CD8-positive, alpha-beta memory T cell (primary cell): Measurements from ENCODE around the gene CORIN. TPM values are rescaled to one million over a fixed set of nuclear protein-coding genes. Genes with fewer than 3 reads are reported as not detected.

Experiments used
- CTCF ChIA-PET: fragments of 350-600 bp; sonication (Branson Sonifier 250); formaldehyde crosslinking; loops from one replicate; lab custom pipeline; 2021; ENCODE audit warnings: antibody characterized with exemption; lab: Charles Lee
- POLR2A ChIA-PET: fragments of 350-600 bp; sonication (Branson Sonifier 250); formaldehyde crosslinking; loops from one replicate; lab custom pipeline; 2021; ENCODE audit warnings: antibody characterized with exemption; lab: Charles Lee
- DNase-seq, 5 donors: peaks; one replicate each; pipeline versions ENCODE4 v3.0.0 to v3.0.0-alpha.2; 2020 to 2022; ENCODE audit warnings: mixed read lengths in 1 of 5
- H3K27ac ChIP-seq: one replicate; pipeline ENCODE4 v1.7.0; 2013; ENCODE audit warnings: low read depth, mild to moderate bottlenecking, low read length, moderate library complexity
- H3K27me3 ChIP-seq: 2 replicates; pipeline ENCODE4 v1.7.0; 2013; ENCODE audit warnings: low read length, mild to moderate bottlenecking; ENCODE audit not compliant: insufficient read depth, poor library complexity, severe bottlenecking
- H3K36me3 ChIP-seq: 2 replicates; pipeline ENCODE4 v1.7.0; 2013; ENCODE audit warnings: mild to moderate bottlenecking, low read length, moderate library complexity; ENCODE audit not compliant: insufficient read depth
- H3K4me1 ChIP-seq: 2 replicates; pipeline ENCODE4 v1.7.0; 2013; ENCODE audit warnings: mild to moderate bottlenecking, low read length, moderate library complexity; ENCODE audit not compliant: insufficient read depth
- H3K4me3 ChIP-seq: 2 replicates; pipeline ENCODE4 v1.7.0; 2013; ENCODE audit warnings: mild to moderate bottlenecking, low read length
- H3K9me3 ChIP-seq: 2 replicates; pipeline ENCODE4 v1.7.0; 2013; ENCODE audit warnings: mild to moderate bottlenecking, low read length
- H3K27ac Mint-ChIP-seq, 8 donors: one replicate each; pipeline ENCODE4 v1.8.0; 2020 to 2021; ENCODE audit warnings: mixed read lengths in 8 of 8, mild to moderate bottlenecking in 6 of 8, inconsistent platforms in 3 of 8, moderate library complexity in 3 of 8
- H3K27me3 Mint-ChIP-seq, 2 donors: one replicate each; pipeline ENCODE4 v1.8.0; 2020 to 2021; ENCODE audit warnings: mixed read lengths in 2 of 2, mild to moderate bottlenecking in 1 of 2, moderate library complexity in 1 of 2
- H3K36me3 Mint-ChIP-seq, 3 donors: one replicate each; pipeline ENCODE4 v1.8.0; 2020 to 2021; ENCODE audit warnings: mixed read lengths in 3 of 3, inconsistent platforms in 1 of 3, mild to moderate bottlenecking in 1 of 3
- H3K4me1 Mint-ChIP-seq, 3 donors: one replicate each; pipeline ENCODE4 v1.8.0; 2020 to 2021; ENCODE audit warnings: mixed read lengths in 3 of 3, inconsistent platforms in 1 of 3, mild to moderate bottlenecking in 1 of 3
- H3K4me3 Mint-ChIP-seq, 7 donors: one replicate each; pipeline ENCODE4 v1.8.0; 2020 to 2021; ENCODE audit warnings: mixed read lengths in 7 of 7, mild to moderate bottlenecking in 6 of 7, moderate library complexity in 4 of 7, inconsistent platforms in 2 of 7
- H3K9me3 Mint-ChIP-seq, 5 donors: one replicate each; pipeline ENCODE4 v1.8.0; 2020 to 2022; ENCODE audit warnings: mixed read lengths in 5 of 5, mild to moderate bottlenecking in 3 of 5, moderate library complexity in 2 of 5, inconsistent platforms in 1 of 5
- polyA plus RNA-seq: library from polyadenylated mRNA; unstranded; fragments of 300-500 nt; fragmentation: Illumina TruSeq; gene quantifications from one replicate; pipeline ENCODE4 v1.2.3, GENCODE V29; 2021
- total RNA-seq, 2 experiments: library from RNA; stranded (reverse); gene quantifications; one replicate each; pipeline ENCODE4 v1.2.3, GENCODE V29; 2021

CORIN gene
- total and polyA plus RNA-seq, 3 experiments from 2014 or later: 0.04 to 0.11 (median 0.06) TPM

DNA sequence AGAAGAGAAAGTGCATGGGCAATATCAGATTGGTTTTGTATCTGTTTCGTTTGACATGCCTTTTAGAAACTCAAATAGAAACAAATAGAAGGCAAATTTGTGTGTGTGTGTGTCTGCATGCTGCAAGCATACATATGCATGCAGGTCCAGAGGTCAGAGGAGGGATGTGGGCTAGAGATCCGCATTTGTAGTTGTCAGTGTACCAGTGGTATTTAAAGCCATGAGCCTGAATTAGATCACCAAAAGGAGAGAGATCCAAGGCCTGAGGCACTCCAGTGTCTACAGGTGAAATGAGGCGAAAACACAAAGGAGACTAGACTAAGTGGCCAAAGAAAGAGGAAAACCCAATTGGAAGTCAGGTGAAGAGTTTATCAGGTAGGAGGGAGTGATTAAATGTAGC lies 106.7 kb downstream of the CORIN start:
- no peak overlapping the region for H3K27ac ChIP-seq
- peaks cover 0 to 2% (median 0%) of the 10 kb centered on the region in 3 donors for H3K36me3 Mint-ChIP-seq
- DNase-seq: no peak
- no peaks in the 10 kb centered on the region for H3K4me1 ChIP-seq
- H3K4me3 ChIP-seq: no peak overlapping the region
- H3K36me3 ChIP-seq: no peaks in the 10 kb centered on the region
- H3K9me3 ChIP-seq: no peaks in the 10 kb centered on the region
- no peak overlapping the region for H3K4me3 Mint-ChIP-seq
- H3K27ac Mint-ChIP-seq: no peak overlapping the region
- ChIA-PET POLR2A (no interaction called here), CTCF (no interaction called here)
- H3K27me3 ChIP-seq: no peaks in the 10 kb centered on the region
- peaks cover 9 to 36% of the 10 kb centered on the region in 2 donors for H3K27me3 Mint-ChIP-seq
- H3K9me3 Mint-ChIP-seq: no peaks in the 10 kb centered on the region
- no peaks in the 10 kb centered on the region for H3K4me1 Mint-ChIP-seq

DNA sequence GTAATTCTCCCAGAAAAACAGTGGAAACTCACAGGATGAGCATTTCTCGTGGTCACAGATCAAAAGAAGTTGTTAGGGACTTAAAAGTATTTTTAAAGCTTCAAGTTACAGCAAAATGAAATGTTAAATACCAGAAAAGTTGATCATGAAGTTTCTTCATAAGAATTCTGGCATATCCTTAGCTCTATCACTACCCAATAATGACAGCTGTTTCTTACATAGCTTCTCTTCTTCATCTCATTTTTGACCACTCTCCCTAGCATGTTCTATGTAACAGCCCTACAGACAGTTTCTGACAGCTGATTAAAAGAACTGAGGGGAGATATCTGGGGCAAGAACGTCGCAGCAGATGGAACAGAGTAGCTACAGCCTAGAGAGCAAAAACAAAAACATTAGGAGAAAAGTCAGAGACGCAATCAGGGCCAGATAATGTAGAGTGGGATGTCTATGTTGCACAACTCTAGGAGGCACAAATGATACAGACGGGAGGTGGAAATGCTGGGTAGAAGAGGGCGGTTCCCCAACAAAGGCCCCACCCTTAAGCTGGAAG lies 108.7 kb downstream of the CORIN start:
- CTCF ChIA-PET: no interaction called here
- Mint-ChIP-seq H3K27ac (no peak overlapping the region), H3K9me3 (no peaks in the 10 kb centered on the region), H3K4me3 (no peak overlapping the region), H3K4me1 (no peaks in the 10 kb centered on the region), H3K27me3 (peaks cover 9 to 40% of the 10 kb centered on the region in 2 donors), H3K36me3 (peaks cover 0 to 2% (median 0%) of the 10 kb centered on the region in 3 donors)
- Histone ChIP-seq H3K4me1 (no peaks in the 10 kb centered on the region), H3K27ac (no peak overlapping the region), H3K36me3 (no peaks in the 10 kb centered on the region), H3K4me3 (no peak overlapping the region), H3K9me3 (no peaks in the 10 kb centered on the region), H3K27me3 (no peaks in the 10 kb centered on the region)
- POLR2A ChIA-PET: no interaction called here
- no peak for DNase-seq

DNA sequence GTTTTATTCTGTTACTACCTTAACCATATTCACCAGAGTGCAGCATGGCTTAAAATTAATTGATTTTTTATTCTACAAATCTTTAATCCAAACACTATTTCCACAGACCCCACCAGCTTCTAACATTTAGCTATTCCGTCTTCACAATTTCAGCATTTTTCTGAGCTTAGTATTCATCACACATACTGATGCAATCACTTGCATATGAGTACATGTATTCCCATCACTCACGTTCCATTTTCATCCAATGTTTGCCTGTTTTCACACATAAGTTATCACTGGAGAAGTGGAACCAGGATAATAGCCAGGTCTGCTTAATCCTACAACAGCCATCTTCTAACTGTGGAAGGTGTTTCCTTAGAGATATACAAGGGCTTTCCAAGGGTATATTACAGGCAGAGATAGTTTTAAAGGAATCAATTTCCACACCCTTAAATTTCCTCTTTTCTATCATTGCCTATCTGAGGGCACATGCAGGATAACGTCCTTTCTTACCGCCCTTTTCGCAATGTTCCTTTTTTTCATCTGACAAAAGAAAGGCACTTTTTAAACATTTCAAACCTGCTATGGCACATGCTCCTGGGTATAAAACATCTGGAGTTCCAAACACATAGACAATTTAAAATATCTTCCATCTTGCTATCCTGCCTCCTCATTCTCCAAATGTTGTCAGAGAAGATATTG lies 115.8 kb downstream of the CORIN start:
- peaks cover 15 to 58% of the 10 kb centered on the region in 2 donors for H3K27me3 Mint-ChIP-seq
- ChIA-PET CTCF (no interaction called here), POLR2A (no interaction called here)
- no peak overlapping the region for H3K27ac Mint-ChIP-seq
- no peak for DNase-seq
- Histone ChIP-seq H3K4me1 (no peaks in the 10 kb centered on the region), H3K27ac (no peak overlapping the region), H3K27me3 (no peaks in the 10 kb centered on the region), H3K9me3 (no peaks in the 10 kb centered on the region), H3K4me3 (no peak overlapping the region), H3K36me3 (no peaks in the 10 kb centered on the region)
- H3K4me3 Mint-ChIP-seq: no peak overlapping the region
- no peaks in the 10 kb centered on the region for H3K36me3 Mint-ChIP-seq
- no peaks in the 10 kb centered on the region for H3K9me3 Mint-ChIP-seq
- no peaks in the 10 kb centered on the region for H3K4me1 Mint-ChIP-seq

DNA sequence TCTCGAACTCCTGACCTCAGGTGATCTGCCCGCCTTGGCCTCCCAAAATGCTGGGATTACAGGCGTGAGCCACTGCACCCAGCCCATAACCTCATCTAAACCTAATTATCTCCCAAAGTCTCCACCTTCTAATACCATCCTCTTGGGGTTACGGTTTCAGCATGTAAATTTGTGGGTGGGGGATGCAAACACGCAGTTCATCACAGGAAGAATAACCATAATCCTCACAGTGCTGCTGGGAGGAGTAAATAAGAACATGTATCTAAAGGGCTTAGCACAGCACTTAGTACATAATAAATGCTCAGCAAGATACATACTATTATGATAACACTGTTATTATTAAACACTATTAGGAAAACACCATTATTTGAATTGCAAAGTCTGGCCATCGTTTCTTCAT lies 116.4 kb downstream of the CORIN start:
- H3K36me3 Mint-ChIP-seq: no peaks in the 10 kb centered on the region
- Histone ChIP-seq H3K4me3 (no peak overlapping the region), H3K4me1 (no peaks in the 10 kb centered on the region), H3K27me3 (no peaks in the 10 kb centered on the region), H3K9me3 (no peaks in the 10 kb centered on the region), H3K36me3 (no peaks in the 10 kb centered on the region), H3K27ac (no peak overlapping the region)
- ChIA-PET POLR2A (no interaction called here), CTCF (no interaction called here)
- no peak for DNase-seq
- no peak overlapping the region for H3K4me3 Mint-ChIP-seq
- H3K9me3 Mint-ChIP-seq: no peaks in the 10 kb centered on the region
- peaks cover 15 to 58% of the 10 kb centered on the region in 2 donors for H3K27me3 Mint-ChIP-seq
- no peak overlapping the region for H3K27ac Mint-ChIP-seq
- H3K4me1 Mint-ChIP-seq: no peaks in the 10 kb centered on the region

DNA sequence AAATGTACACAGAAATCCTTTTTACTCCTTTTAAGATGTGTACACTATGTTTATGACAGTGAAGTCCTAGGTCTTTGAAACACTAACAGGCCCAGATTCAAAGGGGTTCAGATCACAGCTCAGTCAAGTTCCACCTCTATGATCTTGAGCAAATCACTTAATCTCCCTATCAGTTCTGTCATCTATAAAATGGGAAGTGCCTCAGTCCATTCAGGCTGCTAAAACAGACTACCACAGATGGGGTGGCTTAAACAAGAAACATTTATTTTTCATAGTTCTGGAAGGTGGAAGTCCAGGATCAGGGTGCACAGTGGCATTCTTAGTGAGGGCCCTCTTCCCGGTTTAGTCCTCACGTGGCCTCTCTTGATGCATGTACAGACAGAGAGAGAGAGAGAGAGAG lies 117.1 kb downstream of the CORIN start:
- H3K4me3 Mint-ChIP-seq: no peak overlapping the region
- no peaks in the 10 kb centered on the region for H3K27me3 ChIP-seq
- H3K36me3 ChIP-seq: no peaks in the 10 kb centered on the region
- H3K4me1 Mint-ChIP-seq: no peaks in the 10 kb centered on the region
- H3K27me3 Mint-ChIP-seq: peaks cover 15 to 56% of the 10 kb centered on the region in 2 donors
- no peak for DNase-seq
- no peak overlapping the region for H3K27ac Mint-ChIP-seq
- H3K9me3 Mint-ChIP-seq: no peaks in the 10 kb centered on the region
- no peaks in the 10 kb centered on the region for H3K9me3 ChIP-seq
- H3K4me1 ChIP-seq: no peaks in the 10 kb centered on the region
- POLR2A ChIA-PET: no interaction called here
- H3K4me3 ChIP-seq: no peak overlapping the region
- H3K36me3 Mint-ChIP-seq: no peaks in the 10 kb centered on the region
- no peak overlapping the region for H3K27ac ChIP-seq
- CTCF ChIA-PET: no interaction called here

DNA sequence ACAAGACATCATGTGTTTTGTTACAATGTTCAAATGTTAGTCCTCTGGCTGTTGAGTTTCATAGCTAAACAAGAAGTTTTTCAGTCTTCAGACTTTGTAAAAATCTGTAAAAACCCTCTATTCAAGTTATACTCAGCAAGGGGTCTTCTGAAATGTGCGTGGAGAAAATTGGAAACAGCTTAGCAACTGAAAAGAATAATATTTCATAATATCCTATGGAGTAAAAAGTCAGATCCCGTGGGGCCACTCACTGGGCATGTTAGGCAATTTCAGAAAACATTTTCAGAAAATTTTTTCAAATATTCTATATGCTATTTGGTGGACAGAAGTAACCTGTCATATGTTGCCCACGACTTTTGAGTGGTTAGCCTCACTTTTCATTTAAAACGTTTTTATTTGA lies 118.3 kb downstream of the CORIN start:
- no peaks in the 10 kb centered on the region for H3K9me3 Mint-ChIP-seq
- no peak overlapping the region for H3K4me3 Mint-ChIP-seq
- no peaks in the 10 kb centered on the region for H3K4me1 Mint-ChIP-seq
- no peak for DNase-seq
- Histone ChIP-seq H3K4me1 (no peaks in the 10 kb centered on the region), H3K4me3 (no peak overlapping the region), H3K27me3 (no peaks in the 10 kb centered on the region), H3K27ac (no peak overlapping the region), H3K9me3 (no peaks in the 10 kb centered on the region), H3K36me3 (no peaks in the 10 kb centered on the region)
- ChIA-PET POLR2A (no interaction called here), CTCF (no interaction called here)
- H3K27ac Mint-ChIP-seq: no peak overlapping the region
- peaks cover 15 to 60% of the 10 kb centered on the region in 2 donors for H3K27me3 Mint-ChIP-seq
- H3K36me3 Mint-ChIP-seq: no peaks in the 10 kb centered on the region

DNA sequence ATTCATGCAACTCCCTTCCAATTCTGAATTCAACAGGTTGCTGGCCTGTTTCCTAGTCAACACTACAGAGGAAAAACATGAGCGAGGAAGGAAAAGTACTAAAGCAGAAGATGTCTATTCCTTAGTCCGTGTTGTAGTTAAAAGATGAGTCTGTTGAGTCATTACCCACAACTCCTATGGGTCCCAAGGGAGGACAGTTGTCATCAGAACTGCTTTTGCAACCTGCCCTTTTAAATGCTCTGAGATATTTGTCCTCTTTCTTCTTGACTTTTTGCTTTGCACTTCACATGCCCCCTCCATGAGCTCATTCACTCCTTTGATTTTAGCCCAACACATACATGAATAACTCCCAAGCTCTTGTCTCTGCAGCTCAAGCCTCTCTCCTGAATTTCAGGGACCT lies 119.2 kb downstream of the CORIN start:
- H3K4me1 Mint-ChIP-seq: no peaks in the 10 kb centered on the region
- DNase-seq: no peak
- H3K4me3 Mint-ChIP-seq: no peak overlapping the region
- Histone ChIP-seq H3K4me3 (no peak overlapping the region), H3K9me3 (no peaks in the 10 kb centered on the region), H3K4me1 (no peaks in the 10 kb centered on the region), H3K36me3 (no peaks in the 10 kb centered on the region), H3K27ac (no peak overlapping the region), H3K27me3 (no peaks in the 10 kb centered on the region)
- POLR2A ChIA-PET: no interaction called here
- no peaks in the 10 kb centered on the region for H3K9me3 Mint-ChIP-seq
- CTCF ChIA-PET: no interaction called here
- no peak overlapping the region for H3K27ac Mint-ChIP-seq
- no peaks in the 10 kb centered on the region for H3K36me3 Mint-ChIP-seq
- H3K27me3 Mint-ChIP-seq: peaks cover 12 to 64% of the 10 kb centered on the region in 2 donors

DNA sequence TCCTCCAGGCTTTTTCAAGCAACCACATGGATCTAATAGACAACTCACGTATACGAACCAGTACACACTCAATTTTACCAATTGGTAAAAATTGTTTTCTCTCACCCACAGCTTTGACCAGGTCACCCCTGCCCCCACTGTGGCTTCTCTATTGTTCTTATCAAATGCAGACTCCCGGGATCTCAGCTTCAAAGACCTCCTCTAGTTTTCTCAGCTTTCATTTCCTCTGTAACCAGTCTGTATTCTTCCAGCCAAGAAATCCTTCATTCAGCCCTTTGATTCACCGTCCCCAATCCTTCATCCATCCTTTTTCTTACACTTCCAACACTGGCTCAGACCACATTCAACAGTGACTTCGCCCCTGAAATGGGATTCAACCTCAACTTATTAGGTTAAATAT lies 120.7 kb downstream of the CORIN start:
- Histone ChIP-seq H3K4me3 (no peak overlapping the region), H3K27ac (no peak overlapping the region), H3K36me3 (no peaks in the 10 kb centered on the region), H3K27me3 (no peaks in the 10 kb centered on the region), H3K9me3 (no peaks in the 10 kb centered on the region), H3K4me1 (no peaks in the 10 kb centered on the region)
- no peaks in the 10 kb centered on the region for H3K4me1 Mint-ChIP-seq
- H3K36me3 Mint-ChIP-seq: no peaks in the 10 kb centered on the region
- H3K27ac Mint-ChIP-seq: no peak overlapping the region
- no peak for DNase-seq
- no peak overlapping the region for H3K4me3 Mint-ChIP-seq
- ChIA-PET POLR2A (no interaction called here), CTCF (no interaction called here)
- H3K9me3 Mint-ChIP-seq: no peaks in the 10 kb centered on the region
- peaks cover 8 to 66% of the 10 kb centered on the region in 2 donors for H3K27me3 Mint-ChIP-seq
